GM12878 (cell line): ENCODE results near the gene NTMT2. TPM values are rescaled to one million over a fixed set of nuclear protein-coding genes. Genes with fewer than 3 reads are reported as not detected.

Experiments used
- ATAC-seq: fragments of 200-7000 bp; cut with Tn5 transposase; 3 replicates; pipeline ENCODE4 v1.9.1; 2020; ENCODE audit warnings: mild to moderate bottlenecking, moderate library complexity
- BruUV-seq: library from RNA; stranded (reverse); fragments of 400-500 nt; replicated peaks from 2 replicates; lab custom pipeline; 2021; lab: Mats Ljungman, UMichigan
- CTCF ChIA-PET: fragments of 300-600 bp; sonication (Branson Sonifier 250); formaldehyde crosslinking; extraction: SDS; loops from one replicate; lab custom pipeline; 2021; ENCODE audit warnings: inconsistent platforms; lab: Yijun Ruan, JAX
- POLR2A ChIA-PET: fragments of 350-600 bp; formaldehyde crosslinking; extraction: SDS; loops from one replicate; lab custom pipeline; 2021; ENCODE audit warnings: inconsistent platforms; lab: Charles Lee
- RAD21 ChIA-PET: fragments of 300-600 bp; sonication (Branson Sonifier 250); formaldehyde crosslinking; loops from one replicate; lab custom pipeline; 2023; ENCODE audit warnings: antibody characterized with exemption; ENCODE audit not compliant: unreplicated experiment; lab: Charles Lee
- SMC1A ChIA-PET: fragments of 300-600 bp; sonication (Branson Sonifier 250); formaldehyde crosslinking; loops from one replicate; lab custom pipeline; 2023; ENCODE audit not compliant: unreplicated experiment, uncharacterized antibody; lab: Charles Lee
- DNase-seq: peaks from one replicate; pipeline ENCODE4 v3.0.0-alpha.2; 2011; ENCODE audit warnings: low read depth, low spot score
- FAIRE-seq: peaks from 3 replicates; lab custom pipeline; 2011; peaks lifted over from hg19 to GRCh38; lab: Jason Lieb, UNC
- H2AFZ ChIP-seq: 2 replicates; pipeline ENCODE4 v1.6.0; 2011; ENCODE audit warnings: low read depth, low read length, control low read depth; ENCODE audit not compliant: control insufficient read depth
- H3K27ac ChIP-seq: 2 replicates; pipeline ENCODE4 v1.5.1; 2011; ENCODE audit warnings: control low read depth; ENCODE audit not compliant: control insufficient read depth, insufficient read depth
- H3K27me3 ChIP-seq, 2 experiments: replicated peaks in 1 of 2; 2 replicates each; pipeline versions ENCODE4 v1.6.0 to v1.6.1; 2011; ENCODE audit warnings: low read length in 1 of 2; ENCODE audit not compliant: control insufficient read depth in 2 of 2, insufficient read depth in 2 of 2
- H3K36me3 ChIP-seq, 2 experiments: 2 replicates each; pipeline ENCODE4 v1.5.1; 2011; ENCODE audit warnings: low read length in 1 of 2; ENCODE audit not compliant: control insufficient read depth in 2 of 2, insufficient read depth in 2 of 2
- H3K4me1 ChIP-seq: 2 replicates; pipeline ENCODE4 v1.6.1; 2011; ENCODE audit warnings: mild to moderate bottlenecking, low read length, moderate library complexity, mixed read lengths; ENCODE audit not compliant: control insufficient read depth, insufficient read depth
- H3K4me2 ChIP-seq: 2 replicates; pipeline ENCODE4 v1.6.0; 2011; ENCODE audit warnings: control low read depth; ENCODE audit not compliant: control insufficient read depth, insufficient read depth
- H3K4me3 ChIP-seq: fragments of 200-600 bp; sonication (generic); 2 replicates; pipeline ENCODE4 v1.5.1; 2016
- H3K79me2 ChIP-seq: 2 replicates; pipeline ENCODE4 v1.6.0; 2011; ENCODE audit warnings: low read length; ENCODE audit not compliant: control insufficient read depth, insufficient read depth
- H3K9ac ChIP-seq: 2 replicates; pipeline ENCODE4 v1.8.0; 2011; ENCODE audit warnings: low read length, control low read depth, mixed read lengths; ENCODE audit not compliant: control insufficient read depth, insufficient read depth
- H3K9me3 ChIP-seq: replicated peaks from 3 replicates; pipeline ENCODE4 v1.5.1; 2011; ENCODE audit warnings: mild to moderate bottlenecking, low read length; ENCODE audit not compliant: control insufficient read depth, insufficient read depth
- H4K20me1 ChIP-seq: 2 replicates; pipeline ENCODE4 v1.6.0; 2011; ENCODE audit not compliant: control insufficient read depth, insufficient read depth
- LARP7 ChIP-seq: fragments of 450-650 bp; IDR thresholded peaks from 2 replicates; pipeline ENCODE4 v1.6.1; 2017; ENCODE audit warnings: mild to moderate bottlenecking
- TCF7 ChIP-seq: IDR thresholded peaks from 2 replicates; pipeline ENCODE4 v1.6.1; 2014; ENCODE audit warnings: antibody characterized with exemption, borderline replicate concordance
- ZNF687 ChIP-seq: fragments of 450-650 bp; IDR thresholded peaks from 2 replicates; pipeline ENCODE4 v1.6.1; 2017; ENCODE audit warnings: mild to moderate bottlenecking, moderate library complexity
- WGBS: methylation state at CpG from one replicate; pipeline ENCODE4 v1.1.6; 2016; ENCODE audit warnings: low lambda C conversion rate; ENCODE audit not compliant: insufficient replicate concordance, insufficient coverage; ENCODE audit errors: missing lambda C conversion rate; 5-methylcytosine and 5-hydroxymethylcytosine counted together
- in situ Hi-C: fragments of 300-500 bp; cut with MboI; formaldehyde crosslinking; loops from 9 replicates; pipeline ENCODE4 v1.14.3; 2018; ENCODE audit warnings: mixed read lengths
- intact Hi-C: fragments of 100-400 bp; cut with micrococcal nuclease; formaldehyde crosslinking; loops from one replicate; pipeline ENCODE4 v1.14.2; 2022; ENCODE audit not compliant: unreplicated experiment
- polyA plus RNA-seq, 11 experiments: library from polyadenylated mRNA; depleted of rRNA in 4 of 11; unstranded in 6 of 11; stranded (reverse) in 5 of 11; fragments of >200 nt; fragmentation: Nextera tagmentation in 4 of 11; fragmentation: Illumina TruSeq in 1 of 11; extraction: Ambion mirVana in 4 of 11; extraction: Trizol in 1 of 11; gene quantifications; 1 replicate in 1 of 11; 2 replicates in 10 of 11; pipeline versions ENCODE4 v1.2.1 to v1.2.3, GENCODE V29; 2011 to 2016; ENCODE audit warnings: inconsistent platforms in 2 of 11, missing spikeins in 2 of 11, low read depth in 1 of 11
- total RNA-seq, 4 experiments: library from RNA; depleted of rRNA in 3 of 4; stranded (reverse); fragments of >200 nt in 3 of 4; fragmentation: Illumina TruSeq in 1 of 4; extraction: Trizol in 1 of 4; gene quantifications; 2 replicates each; pipeline versions ENCODE4 v1.2.1 to v1.2.3, GENCODE V29; 2013 to 2021

Gene NTMT2
- total and polyA plus RNA-seq, 10 of the 15 experiments (the other 5 are each of a cell fraction or from before 2014, with no cell fraction given) = not detected

- in situ Hi-C loops (no loop called here), intact Hi-C loops (no loop called here)
- no peaks in the 10 kb centered on the region for H4K20me1 ChIP-seq
- 48% methylated on average over 3 of the region's 3 CpGs for WGBS
- no peak overlapping the region for H3K9ac ChIP-seq
- ChIA-PET POLR2A (interaction anchor here (1.1 to 1.3 kb wide), 2 partner anchors 18 to 75 kb away, joined by 4 to 5 read pairs; no protein-coding TSS in a partner anchor), RAD21 (no interaction called here), CTCF (no interaction called here), SMC1A (interaction anchor here (0.5 to 2.6 kb wide), 4 partner anchors 10 to 127 kb away, joined by 3 to 6 read pairs (median 3); no protein-coding TSS in a partner anchor)
- H3K4me3 ChIP-seq = no peak overlapping the region
- no peak overlapping the region for H3K27ac ChIP-seq
- H3K4me1 ChIP-seq = no peaks in the 10 kb centered on the region
- no peak overlapping the region for H3K4me2 ChIP-seq
- no peak for FAIRE-seq
- TF ChIP-seq TCF7 = no peak
- TF ChIP-seq ZNF687 = no peak
- TF ChIP-seq LARP7 = no peak
- H3K79me2 ChIP-seq = no peaks in the 10 kb centered on the region
- H2AFZ ChIP-seq = no peak overlapping the region
- H3K36me3 ChIP-seq = no peaks in the 10 kb centered on the region
- no peaks in the 10 kb centered on the region for H3K27me3 ChIP-seq
- no peak for ATAC-seq
- H3K9me3 ChIP-seq = no peaks in the 10 kb centered on the region
- no TSS peak for BruUV-seq
- no peak for DNase-seq
Observed at GRCh38 chr1:170145061-170145460, 698 bp upstream of the NTMT2 start.
